Caco-2 (cell line): ENCODE results near the gene LEMD2. TPM values are rescaled to one million over a fixed set of nuclear protein-coding genes. Genes with fewer than 3 reads are reported as not detected.

ENCODE experiments used
- BruUV-seq: library from RNA; stranded (reverse); fragments of 400-500 nt; replicated peaks from 2 replicates; lab custom pipeline; 2021; lab: Mats Ljungman, UMichigan
- CTCF ChIA-PET: fragments of 300-600 bp; sonication (Branson Sonifier 250); formaldehyde crosslinking; loops from one replicate; lab custom pipeline; 2022; ENCODE audit warnings: antibody characterized with exemption; lab: Charles Lee
- POLR2A ChIA-PET: fragments of 300-600 bp; sonication (Branson Sonifier 250); formaldehyde crosslinking; loops from one replicate; lab custom pipeline; 2022; ENCODE audit warnings: antibody characterized with exemption; lab: Charles Lee
- DNase-seq, 2 experiments: peaks; one replicate each; pipeline versions ENCODE4 v3.0.0 to v3.0.0-alpha.2; 2020 to 2022
- H3K27me3 ChIP-seq: replicated peaks from 2 replicates; pipeline ENCODE4 v1.6.0; 2011; ENCODE audit warnings: low read length; ENCODE audit not compliant: control insufficient read depth, insufficient read depth
- H3K36me3 ChIP-seq: 2 replicates; pipeline ENCODE4 v1.5.1; 2011; ENCODE audit warnings: low read length; ENCODE audit not compliant: control insufficient read depth, insufficient read depth
- H3K4me1 ChIP-seq: fragments of 250-450 bp; sonication (Bioruptor Pico); 2 replicates; pipeline ENCODE4 v1.5.1; 2020; ENCODE audit warnings: mild to moderate bottlenecking
- H3K4me3 ChIP-seq: 2 replicates; pipeline ENCODE4 v1.5.1; 2011; ENCODE audit warnings: low read depth, mild to moderate bottlenecking, control low read depth, low read length
- H3K9me3 ChIP-seq: fragments of 250-450 bp; sonication (Bioruptor Pico); 2 replicates; pipeline ENCODE4 v1.5.1; 2020; ENCODE audit warnings: mild to moderate bottlenecking, moderate library complexity
- H3K27ac Mint-ChIP-seq: one replicate; pipeline ENCODE4 v1.8.0; 2022; ENCODE audit warnings: mixed read lengths; ENCODE audit not compliant: unreplicated experiment
- H3K27me3 Mint-ChIP-seq: one replicate; pipeline ENCODE4 v1.8.0; 2022; ENCODE audit warnings: mixed read lengths; ENCODE audit not compliant: insufficient read depth, unreplicated experiment
- H3K36me3 Mint-ChIP-seq: one replicate; pipeline ENCODE4 v1.8.0; 2022; ENCODE audit warnings: mild to moderate bottlenecking, mixed read lengths; ENCODE audit not compliant: insufficient read depth, unreplicated experiment
- H3K4me1 Mint-ChIP-seq: one replicate; pipeline ENCODE4 v1.8.0; 2022; ENCODE audit warnings: low read depth, mixed read lengths; ENCODE audit not compliant: unreplicated experiment
- H3K4me3 Mint-ChIP-seq: one replicate; pipeline ENCODE4 v1.8.0; 2022; ENCODE audit warnings: mild to moderate bottlenecking, moderate library complexity, mixed read lengths; ENCODE audit not compliant: unreplicated experiment
- H3K9me3 Mint-ChIP-seq: one replicate; pipeline ENCODE4 v1.8.0; 2022; ENCODE audit warnings: mixed read lengths; ENCODE audit not compliant: unreplicated experiment
- CTCF ChIP-seq, 2 experiments: fragments of 200-600 bp in 1 of 2; IDR thresholded peaks; 1 replicate in 1 of 2; 2 replicates in 1 of 2; pipeline versions ENCODE4 v1.5.1 to v1.8.0; 2011 to 2022; ENCODE audit warnings: antibody characterized with exemption in 1 of 2, control low read depth in 1 of 2, inconsistent platforms in 1 of 2, low read depth in 1 of 2, low read length in 1 of 2, mild to moderate bottlenecking in 1 of 2, moderate library complexity in 1 of 2; ENCODE audit not compliant: insufficient read depth in 1 of 2, severe bottlenecking in 1 of 2, unreplicated experiment in 1 of 2
- intact Hi-C: fragments of 100-400 bp; cut with micrococcal nuclease; formaldehyde crosslinking; loops from one replicate; pipeline ENCODE4 v1.10.0; 2022; ENCODE audit not compliant: unreplicated experiment
- total RNA-seq: library from RNA; stranded (reverse); gene quantifications from 2 replicates; pipeline ENCODE4 v1.2.3, GENCODE V29; 2022

The LEMD2 gene
- total RNA-seq, 1 experiment from 2014 or later, result 53.2 TPM

DNA sequence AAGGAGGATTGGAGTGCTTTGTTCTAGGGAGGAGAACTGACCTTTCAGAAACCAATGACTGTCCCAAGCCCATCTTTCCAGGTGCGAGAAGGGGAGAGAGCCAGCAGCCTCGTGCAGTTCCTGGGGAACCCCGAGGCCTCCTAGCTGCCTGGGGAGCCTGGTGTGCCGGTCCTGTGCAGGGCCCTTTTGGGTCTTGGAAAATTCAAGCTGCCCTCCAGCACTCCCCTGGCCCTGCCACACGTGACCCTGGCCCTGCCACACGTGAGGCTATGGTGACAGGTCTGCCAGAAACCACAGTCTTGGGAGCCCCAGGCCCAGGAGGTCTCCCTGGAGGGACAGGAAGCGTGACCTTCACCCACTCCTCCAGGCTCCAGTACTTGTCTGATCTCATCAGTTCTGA, 57.9 kb downstream of the LEMD2 start:
- Mint-ChIP-seq H3K4me3 (no peak overlapping the region), H3K36me3 (no peaks in the 10 kb centered on the region), H3K4me1 (no peaks in the 10 kb centered on the region), H3K27ac (peak overlapping the region; percentile 29), H3K9me3 (no peaks in the 10 kb centered on the region), H3K27me3 (no peaks in the 10 kb centered on the region)
- no peaks in the 10 kb centered on the region for H3K36me3 ChIP-seq
- ChIA-PET CTCF (interaction anchor here (0.7 to 1.4 kb wide), 2 partner anchors 20 to 377 kb away, joined by 4 to 5 read pairs; partner anchors contain the start of gene UQCC2), POLR2A (no interaction called here)
- no peaks in the 10 kb centered on the region for H3K27me3 ChIP-seq
- no peak for TF ChIP-seq CTCF (IDR thresholded peaks at IDR 0.05; ENCODE audit: insufficient read depth in 1 of 2, low read depth in 1 of 2, low read length in 1 of 2, severe bottlenecking in 1 of 2, unreplicated experiment in 1 of 2)
- BruUV-seq, result no TSS peak
- intact Hi-C loops, result no loop called here
- DNase-seq, result no peak
- H3K4me1 ChIP-seq, result no peaks in the 10 kb centered on the region
- H3K9me3 ChIP-seq, result no peaks in the 10 kb centered on the region
- no peak overlapping the region for H3K4me3 ChIP-seq

DNA sequence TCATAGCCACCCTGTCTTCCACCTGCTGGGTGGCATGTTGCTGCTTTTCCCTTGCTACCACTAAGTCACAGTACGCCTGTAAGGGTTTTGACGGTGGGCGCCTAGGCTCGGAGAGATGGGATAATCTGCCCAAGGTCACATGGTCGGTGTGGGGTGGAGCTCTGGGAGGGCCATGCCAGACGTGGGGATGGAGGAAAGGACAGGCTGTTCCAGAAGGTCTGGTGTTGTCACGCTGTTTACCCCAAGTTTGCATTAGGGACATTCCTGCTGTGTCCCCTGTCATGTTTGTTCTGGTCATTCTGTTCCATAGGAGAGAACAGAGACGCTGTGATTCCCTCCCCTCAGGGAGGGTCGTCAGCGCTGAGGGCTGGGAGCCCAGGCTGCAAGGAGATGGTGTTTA, 58.3 kb downstream of the LEMD2 start:
- H3K4me1 ChIP-seq, result no peaks in the 10 kb centered on the region
- no peak overlapping the region for H3K4me3 Mint-ChIP-seq
- H3K27me3 ChIP-seq, result no peaks in the 10 kb centered on the region
- H3K36me3 ChIP-seq, result no peaks in the 10 kb centered on the region
- H3K27ac Mint-ChIP-seq, result no peak overlapping the region
- H3K4me3 ChIP-seq, result no peak overlapping the region
- no TSS peak for BruUV-seq
- no peaks in the 10 kb centered on the region for H3K36me3 Mint-ChIP-seq
- DNase-seq, result no peak
- intact Hi-C loops, result no loop called here
- CTCF ChIA-PET, result no interaction called here
- H3K27me3 Mint-ChIP-seq, result no peaks in the 10 kb centered on the region
- no peaks in the 10 kb centered on the region for H3K4me1 Mint-ChIP-seq
- no peaks in the 10 kb centered on the region for H3K9me3 ChIP-seq
- POLR2A ChIA-PET, result no interaction called here
- no peaks in the 10 kb centered on the region for H3K9me3 Mint-ChIP-seq
- TF ChIP-seq CTCF (IDR thresholded peaks at IDR 0.05; ENCODE audit: insufficient read depth in 1 of 2, low read depth in 1 of 2, low read length in 1 of 2, severe bottlenecking in 1 of 2, unreplicated experiment in 1 of 2), result no peak

- DNase-seq, result no peak
- H3K36me3 Mint-ChIP-seq, result no peaks in the 10 kb centered on the region
- ChIA-PET POLR2A (interaction anchor here (0.6 kb wide), 1 partner anchor 33 kb away, joined by 3 read pairs; no protein-coding TSS in a partner anchor), CTCF (no interaction called here)
- intact Hi-C loops, result no loop called here
- Histone ChIP-seq H3K27me3 (no peaks in the 10 kb centered on the region), H3K9me3 (no peaks in the 10 kb centered on the region), H3K4me3 (no peak overlapping the region), H3K36me3 (no peaks in the 10 kb centered on the region), H3K4me1 (no peaks in the 10 kb centered on the region)
- H3K27me3 Mint-ChIP-seq, result no peaks in the 10 kb centered on the region
- BruUV-seq, result no TSS peak
- H3K9me3 Mint-ChIP-seq, result no peaks in the 10 kb centered on the region
- H3K4me1 Mint-ChIP-seq, result no peaks in the 10 kb centered on the region
- no peak overlapping the region for H3K4me3 Mint-ChIP-seq
- H3K27ac Mint-ChIP-seq, result no peak overlapping the region
- no peak for TF ChIP-seq CTCF (IDR thresholded peaks at IDR 0.05; ENCODE audit: insufficient read depth in 1 of 2, low read depth in 1 of 2, low read length in 1 of 2, severe bottlenecking in 1 of 2, unreplicated experiment in 1 of 2)
Measured at GRCh38 chr6:33729059-33729458, 59.9 kb downstream of the LEMD2 start.
